ENCODE measurements around the gene SCARF2. TPM values are rescaled to one million over a fixed set of nuclear protein-coding genes. Genes with fewer than 3 reads are reported as not detected.

Gene SCARF2
- 0.55 to 1.3 TPM (median 0.84 TPM) in 5 replicates for total RNA-seq (2022; extraction: Qiagen RNA extraction; ENCODE audit: low read depth)

DNA sequence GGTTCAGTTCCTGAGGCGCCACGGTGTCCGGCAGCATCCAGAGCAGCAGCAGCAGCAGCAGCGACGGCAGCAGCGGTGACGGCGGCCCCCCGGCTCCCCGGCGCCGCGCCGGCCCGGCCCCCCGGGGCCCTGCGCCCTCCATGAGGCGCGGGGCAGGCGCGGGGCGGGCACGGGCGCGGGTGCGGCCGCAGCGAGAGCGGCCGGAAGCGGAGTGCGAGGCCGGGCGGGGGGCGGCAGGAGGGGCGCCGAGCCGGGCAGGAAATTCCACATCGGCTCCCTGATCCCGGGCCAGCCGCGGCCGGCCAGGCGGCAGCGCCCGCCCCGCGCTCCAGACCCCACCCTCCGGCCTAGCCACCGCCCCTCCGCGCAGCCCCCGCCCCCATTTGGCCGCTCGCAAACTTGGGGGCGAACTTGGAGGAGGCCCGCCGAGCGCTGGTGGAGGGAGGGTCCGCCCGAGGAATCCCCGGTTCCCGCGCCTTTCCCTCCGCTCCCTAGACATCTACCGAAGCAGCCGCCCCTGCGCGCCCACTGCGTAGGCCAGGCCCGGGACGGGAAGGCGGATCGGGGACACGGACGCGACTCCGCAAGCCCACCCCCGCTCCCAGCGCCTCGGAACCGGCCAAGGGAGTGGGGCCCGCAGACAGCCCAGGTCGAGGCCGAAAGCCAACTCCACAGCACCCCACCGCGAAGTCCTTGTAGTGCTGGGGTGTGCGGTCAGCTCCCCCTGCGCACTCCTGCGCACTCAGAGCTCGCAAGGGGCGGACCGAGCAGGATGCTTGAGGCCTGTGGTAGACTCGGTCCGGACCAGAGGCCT lies at the start of gene SCARF2:
SCARF2 (minus strand) TSS at position 213 of the 814 bp plus-strand sequence; CDS start at position 142, 71 bp downstream.

GRCh38 chr22:20393705-20394476 lies 43.7 kb downstream of the SCARF2 start, which contains the start of gene ZNF74:
Gene ZNF74, plus strand, starts transcription at chr22:20394151. Its CDS starts 478 bp downstream, at chr22:20394629.

Other genes starting within 250 kb of the SCARF2 start
- 5.6 to 12.3 TPM (median 10.0 TPM) in 5 replicates for gene RTN4R, start 169.5 kb downstream of the SCARF2 start, total RNA-seq (2022; extraction: Qiagen RNA extraction; ENCODE audit: low read depth)
- gene DGCR6L, start 117.8 kb downstream of the SCARF2 start, total RNA-seq (2022; extraction: Qiagen RNA extraction; ENCODE audit: low read depth), result 29.0 to 45.2 TPM (median 42.3 TPM) in 5 replicates
- gene ZNF74, start 43.7 kb downstream of the SCARF2 start, total RNA-seq (2022; extraction: Qiagen RNA extraction; ENCODE audit: low read depth), result 4.7 to 7.3 TPM (median 6.0 TPM) in 5 replicates
- 8.8 to 10.0 TPM (median 9.0 TPM) in 5 replicates for gene KLHL22, start 58.0 kb upstream of the SCARF2 start, total RNA-seq (2022; extraction: Qiagen RNA extraction; ENCODE audit: low read depth)
- gene MED15, start 69.8 kb upstream of the SCARF2 start, total RNA-seq (2022; extraction: Qiagen RNA extraction; ENCODE audit: low read depth), result 41.6 to 58.3 TPM (median 51.2 TPM) in 5 replicates